HepG2 (cell line): ENCODE data around the gene LRPPRC. TPM values are rescaled to one million over a fixed set of nuclear protein-coding genes. Genes with fewer than 3 reads are reported as not detected.

Experiments
- ATF7-NPFF ChIP-seq: sonication (generic); formaldehyde crosslinking; IDR thresholded peaks from 2 replicates; pipeline ENCODE4 v1.8.1; 2023; ENCODE audit warnings: mild to moderate bottlenecking, low read depth, missing genetic modification reagents, moderate library complexity
- CERS6 ChIP-seq: sonication (generic); formaldehyde crosslinking; IDR thresholded peaks from 2 replicates; pipeline ENCODE4 v1.5.0; 2020; ENCODE audit warnings: missing genetic modification reagents
- CREB3 ChIP-seq: sonication (generic); formaldehyde crosslinking; IDR thresholded peaks from 2 replicates; pipeline ENCODE4 v1.5.0; 2020; ENCODE audit warnings: missing genetic modification reagents
- ETV5 ChIP-seq: IDR thresholded peaks from 2 replicates; pipeline ENCODE4 v1.6.1; 2018; ENCODE audit warnings: missing biosample characterization, missing genetic modification reagents, inconsistent platforms, borderline replicate concordance
- MBNL3 ChIP-seq: fragments of 250-450 bp; sonication (Bioruptor Pico); conservative IDR thresholded peaks from 2 replicates; pipeline ENCODE4 v1.8.0; 2022; ENCODE audit warnings: mild to moderate bottlenecking, inconsistent platforms
- MED1 ChIP-seq: sonication (generic); formaldehyde crosslinking; IDR thresholded peaks from 2 replicates; pipeline ENCODE4 v1.4.0; 2020; ENCODE audit warnings: missing genetic modification reagents
- MTA3 ChIP-seq: sonication (generic); formaldehyde crosslinking; IDR thresholded peaks from 2 replicates; pipeline ENCODE4 v1.4.0; 2020; ENCODE audit warnings: missing genetic modification reagents
- MYNN ChIP-seq: sonication (generic); formaldehyde crosslinking; IDR thresholded peaks from 2 replicates; pipeline ENCODE4 v1.4.0; 2020; ENCODE audit warnings: mild to moderate bottlenecking, low read depth, missing genetic modification reagents
- PHF8 ChIP-seq: sonication (generic); formaldehyde crosslinking; IDR thresholded peaks from 2 replicates; pipeline ENCODE4 v1.5.0; 2020; ENCODE audit warnings: missing genetic modification reagents
- REL ChIP-seq: sonication (generic); formaldehyde crosslinking; conservative IDR thresholded peaks from 2 replicates; pipeline ENCODE4 v1.8.0; 2022; ENCODE audit warnings: mild to moderate bottlenecking, missing genetic modification reagents, moderate library complexity
- THRA ChIP-seq: sonication (generic); formaldehyde crosslinking; IDR thresholded peaks from 2 replicates; pipeline ENCODE4 v1.4.0; 2020; ENCODE audit warnings: missing genetic modification reagents, borderline replicate concordance
- ZBTB14 ChIP-seq: sonication (generic); formaldehyde crosslinking; IDR thresholded peaks from 2 replicates; pipeline ENCODE4 v1.4.0; 2020; ENCODE audit warnings: missing genetic modification reagents
- ZNF207 ChIP-seq: fragments of 450-650 bp; IDR thresholded peaks from 2 replicates; pipeline ENCODE4 v1.6.1; 2016; ENCODE audit warnings: antibody characterized with exemption, borderline replicate concordance
- ZNF34 ChIP-seq: sonication (generic); formaldehyde crosslinking; IDR thresholded peaks from 2 replicates; pipeline ENCODE4 v1.4.0; 2020; ENCODE audit warnings: mild to moderate bottlenecking, missing genetic modification reagents, borderline replicate concordance
- ZSCAN20 ChIP-seq: sonication (generic); formaldehyde crosslinking; IDR thresholded peaks from 2 replicates; pipeline ENCODE4 v1.4.0; 2020; ENCODE audit warnings: missing genetic modification reagents, mild to moderate bottlenecking, borderline replicate concordance
- ZSCAN21 ChIP-seq: sonication (generic); formaldehyde crosslinking; IDR thresholded peaks from 2 replicates; pipeline ENCODE4 v1.8.0; 2022; ENCODE audit warnings: mild to moderate bottlenecking, missing genetic modification reagents, moderate library complexity, borderline replicate concordance
- ZSCAN25 ChIP-seq: sonication (generic); formaldehyde crosslinking; IDR thresholded peaks from 2 replicates; pipeline ENCODE4 v1.8.0; 2022; ENCODE audit warnings: mild to moderate bottlenecking, missing genetic modification reagents
- polyA plus RNA-seq, 8 experiments: library from polyadenylated mRNA; depleted of rRNA in 3 of 8; stranded (reverse) in 7 of 8; unstranded in 1 of 8; fragments of >200 nt; fragmentation: Illumina TruSeq in 4 of 8; extraction: Trizol in 4 of 8; gene quantifications; 2 replicates each; pipeline versions ENCODE4 v1.2.1 to v1.2.3, GENCODE V29; 2011 to 2016; ENCODE audit warnings: low read depth in 4 of 8, missing spikeins in 1 of 8, mixed read lengths in 1 of 8; ENCODE audit not compliant: insufficient read depth in 1 of 8
- total RNA-seq, 5 experiments: library from RNA; depleted of rRNA; stranded (reverse); fragments of >200 nt; fragmentation: Illumina TruSeq; extraction: Trizol; gene quantifications; 2 replicates each; pipeline ENCODE4 v1.2.3, GENCODE V29; 2016; ENCODE audit warnings: low read depth in 1 of 5
- TF ChIP-seq, protein P1 (sequence below): sonication (generic); formaldehyde crosslinking; IDR thresholded peaks from 2 replicates; pipeline ENCODE4 v1.4.0; 2020; ENCODE audit warnings: missing genetic modification reagents, borderline replicate concordance
- TF ChIP-seq, protein P2 (sequence below): sonication (generic); formaldehyde crosslinking; IDR thresholded peaks from 2 replicates; pipeline ENCODE4 v1.5.0; 2020; ENCODE audit warnings: missing genetic modification reagents
- TF ChIP-seq, protein P3 (sequence below): IDR thresholded peaks from 2 replicates; pipeline ENCODE4 v1.6.1; 2016; ENCODE audit warnings: mild to moderate bottlenecking, missing biosample characterization, missing genetic modification reagents

LRPPRC gene
- total and polyA plus RNA-seq, 2 of the 13 experiments (the other 11 are each of a cell fraction or from before 2014, with no cell fraction given): 117 to 167 TPM

DNA sequence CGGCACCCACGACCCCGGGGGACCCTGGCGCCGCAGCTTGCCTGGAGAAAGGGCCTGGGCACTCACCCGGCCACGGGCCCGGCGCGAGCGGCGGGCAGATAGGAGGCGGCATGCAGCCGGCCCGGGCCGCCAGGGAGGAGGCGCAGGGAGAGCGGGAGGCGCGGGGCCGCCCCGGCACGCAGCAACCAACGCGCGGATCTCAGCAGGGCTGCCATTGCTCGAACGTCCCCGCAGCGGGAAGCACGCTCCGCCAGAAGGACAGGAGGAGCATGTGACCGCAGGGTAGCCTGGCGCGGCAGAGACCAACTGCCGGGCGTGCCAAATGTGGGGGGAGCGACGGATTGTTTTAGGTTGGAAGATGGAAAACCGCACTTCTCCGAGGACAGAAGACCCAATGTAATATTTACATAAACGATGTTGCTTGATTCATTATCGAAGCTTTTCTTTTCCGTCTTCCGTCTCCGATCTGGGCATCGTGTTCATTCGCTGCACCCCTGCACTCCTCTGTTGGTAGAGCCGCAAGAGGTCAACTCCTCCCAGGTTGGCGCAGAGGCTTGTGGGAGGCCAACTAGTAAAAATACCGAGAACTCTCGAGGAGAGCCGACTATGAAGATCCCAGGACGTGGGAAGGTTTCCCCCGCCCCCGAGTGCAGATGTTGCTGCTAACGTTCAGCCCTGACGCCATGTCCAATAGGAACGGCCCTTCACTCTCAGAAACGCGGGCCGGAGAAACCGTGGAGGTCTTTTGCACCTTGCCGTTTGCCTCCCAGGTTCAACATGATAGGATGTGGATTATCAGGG is at the start of gene LRPPRC (continued):
- TF ChIP-seq, protein P1, sequence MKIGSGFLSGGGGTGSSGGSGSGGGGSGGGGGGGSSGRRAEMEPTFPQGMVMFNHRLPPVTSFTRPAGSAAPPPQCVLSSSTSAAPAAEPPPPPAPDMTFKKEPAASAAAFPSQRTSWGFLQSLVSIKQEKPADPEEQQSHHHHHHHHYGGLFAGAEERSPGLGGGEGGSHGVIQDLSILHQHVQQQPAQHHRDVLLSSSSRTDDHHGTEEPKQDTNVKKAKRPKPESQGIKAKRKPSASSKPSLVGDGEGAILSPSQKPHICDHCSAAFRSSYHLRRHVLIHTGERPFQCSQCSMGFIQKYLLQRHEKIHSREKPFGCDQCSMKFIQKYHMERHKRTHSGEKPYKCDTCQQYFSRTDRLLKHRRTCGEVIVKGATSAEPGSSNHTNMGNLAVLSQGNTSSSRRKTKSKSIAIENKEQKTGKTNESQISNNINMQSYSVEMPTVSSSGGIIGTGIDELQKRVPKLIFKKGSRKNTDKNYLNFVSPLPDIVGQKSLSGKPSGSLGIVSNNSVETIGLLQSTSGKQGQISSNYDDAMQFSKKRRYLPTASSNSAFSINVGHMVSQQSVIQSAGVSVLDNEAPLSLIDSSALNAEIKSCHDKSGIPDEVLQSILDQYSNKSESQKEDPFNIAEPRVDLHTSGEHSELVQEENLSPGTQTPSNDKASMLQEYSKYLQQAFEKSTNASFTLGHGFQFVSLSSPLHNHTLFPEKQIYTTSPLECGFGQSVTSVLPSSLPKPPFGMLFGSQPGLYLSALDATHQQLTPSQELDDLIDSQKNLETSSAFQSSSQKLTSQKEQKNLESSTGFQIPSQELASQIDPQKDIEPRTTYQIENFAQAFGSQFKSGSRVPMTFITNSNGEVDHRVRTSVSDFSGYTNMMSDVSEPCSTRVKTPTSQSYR: no peak; the same call in 1 of the 2 replicates
- TF ChIP-seq, protein P2, sequence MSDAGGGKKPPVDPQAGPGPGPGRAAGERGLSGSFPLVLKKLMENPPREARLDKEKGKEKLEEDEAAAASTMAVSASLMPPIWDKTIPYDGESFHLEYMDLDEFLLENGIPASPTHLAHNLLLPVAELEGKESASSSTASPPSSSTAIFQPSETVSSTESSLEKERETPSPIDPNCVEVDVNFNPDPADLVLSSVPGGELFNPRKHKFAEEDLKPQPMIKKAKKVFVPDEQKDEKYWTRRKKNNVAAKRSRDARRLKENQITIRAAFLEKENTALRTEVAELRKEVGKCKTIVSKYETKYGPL (CRISPR knock-in tag): peak; percentile 17; the same call in 1 of the 2 replicates
- TF ChIP-seq CREB3 (CRISPR knock-in tag): no peak; the same call in 1 of the 2 replicates
- TF ChIP-seq ZBTB14: no peak
- TF ChIP-seq, protein P3, sequence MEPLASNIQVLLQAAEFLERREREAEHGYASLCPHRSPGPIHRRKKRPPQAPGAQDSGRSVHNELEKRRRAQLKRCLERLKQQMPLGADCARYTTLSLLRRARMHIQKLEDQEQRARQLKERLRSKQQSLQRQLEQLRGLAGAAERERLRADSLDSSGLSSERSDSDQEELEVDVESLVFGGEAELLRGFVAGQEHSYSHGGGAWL (CRISPR knock-in tag): peak; percentile 89
- no peak for TF ChIP-seq MYNN (CRISPR knock-in tag)
- TF ChIP-seq ZNF34 (CRISPR knock-in tag): no peak
- TF ChIP-seq MBNL3 (CRISPR knock-in tag): no peak
- TF ChIP-seq ZSCAN20 (CRISPR knock-in tag): no peak; the same call in 1 of the 2 replicates
- peak; percentile 44 for TF ChIP-seq ZSCAN25 (CRISPR knock-in tag)
- no peak; the same call in 1 of the 2 replicates for TF ChIP-seq ZSCAN21 (CRISPR knock-in tag)
- no peak for TF ChIP-seq CERS6 (CRISPR knock-in tag)
- TF ChIP-seq ETV5 (CRISPR knock-in tag): no peak; the same call in 1 of the 2 replicates
- 0 out of 2 replicates have a peak, but pooled peaks have one; percentile 12 for TF ChIP-seq REL
- no peak for TF ChIP-seq MTA3 (CRISPR knock-in tag)
- peak; percentile 84 for TF ChIP-seq PHF8 (CRISPR knock-in tag)
- peak; percentile 52; the same call in 1 of the 2 replicates for TF ChIP-seq ATF7-NPFF (CRISPR knock-in tag)
- peak; percentile 72; the same call in 1 of the 2 replicates for TF ChIP-seq THRA (CRISPR knock-in tag)
- no peak for TF ChIP-seq ZNF207
- TF ChIP-seq MED1: peak; percentile 57; the same call in 1 of the 2 replicates
